GM18909 (cell line): Measurements from ENCODE around the gene PLEKHB2.
"Not testable (repeated sequence)": the region's sequence is repeated elsewhere in the genome, so short reads cannot be mapped to it uniquely, and the experiment has no call there.

Experiments
- ATAC-seq: cut with Tn5 transposase; IDR thresholded peaks from one replicate; pipeline ENCODE4 v1.9.1; 2021; ENCODE audit warnings: mild to moderate bottlenecking; ENCODE audit not compliant: unreplicated experiment, poor library complexity

The PLEKHB2 gene

GRCh38 chr2:131105156-131105949, at the start of gene PLEKHB2:
Gene PLEKHB2 (plus strand): TSS chr2:131105336. CDS start chr2:131120942, 15,606 bp downstream.
- peak; percentile 79 for ATAC-seq

- ATAC-seq, result no peak
Measured at GRCh38 chr2:131056204-131056931, 48.8 kb upstream of the PLEKHB2 start.

DNA sequence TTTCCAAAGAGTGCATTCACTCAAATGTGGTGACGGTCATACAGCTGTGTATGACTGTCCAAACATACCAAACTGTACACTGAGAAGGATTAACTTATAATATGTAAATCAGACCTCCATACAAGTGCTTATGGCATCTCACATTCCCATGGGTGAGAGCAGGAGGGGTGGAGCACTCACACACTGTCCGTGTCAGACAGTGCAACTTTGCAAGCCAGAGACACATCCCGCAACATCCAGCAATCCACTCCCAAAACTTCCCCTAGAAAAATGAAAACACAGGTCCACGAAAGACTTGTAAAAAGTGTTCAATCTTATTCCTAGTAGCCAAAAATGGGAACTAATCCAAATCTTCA, 48.2 kb upstream of the PLEKHB2 start:
- no peak for ATAC-seq

DNA sequence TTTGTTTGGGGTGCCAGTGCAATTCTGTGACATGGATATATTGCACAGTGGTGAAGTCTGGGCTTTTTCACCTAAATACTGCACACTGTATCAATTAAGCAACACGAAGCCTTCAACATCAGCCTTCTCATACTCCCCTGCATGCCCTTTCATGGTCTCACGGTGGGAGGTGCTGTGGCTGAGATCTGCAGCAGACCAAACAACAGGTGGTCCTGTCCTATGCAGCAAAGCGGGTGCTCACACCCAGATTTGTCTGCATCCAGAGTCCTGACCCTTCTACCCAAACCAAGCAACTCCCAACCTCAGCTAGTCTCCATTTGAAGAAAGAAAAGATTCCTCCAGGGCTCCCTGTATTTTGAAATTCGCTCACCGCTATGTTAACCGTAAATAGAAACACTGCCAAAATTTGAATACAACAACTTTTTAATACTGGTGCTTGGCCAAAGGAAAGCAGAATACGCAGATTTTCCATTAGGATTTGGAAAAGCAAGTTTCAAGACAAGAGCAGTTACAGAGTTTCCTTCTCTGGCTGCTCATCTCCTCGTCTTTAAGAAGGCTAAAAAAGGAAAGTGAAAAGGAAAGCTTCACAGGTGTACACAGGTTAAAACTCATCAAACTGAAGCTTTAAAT, 46.8 kb upstream of the PLEKHB2 start:
- ATAC-seq, result no peak

DNA sequence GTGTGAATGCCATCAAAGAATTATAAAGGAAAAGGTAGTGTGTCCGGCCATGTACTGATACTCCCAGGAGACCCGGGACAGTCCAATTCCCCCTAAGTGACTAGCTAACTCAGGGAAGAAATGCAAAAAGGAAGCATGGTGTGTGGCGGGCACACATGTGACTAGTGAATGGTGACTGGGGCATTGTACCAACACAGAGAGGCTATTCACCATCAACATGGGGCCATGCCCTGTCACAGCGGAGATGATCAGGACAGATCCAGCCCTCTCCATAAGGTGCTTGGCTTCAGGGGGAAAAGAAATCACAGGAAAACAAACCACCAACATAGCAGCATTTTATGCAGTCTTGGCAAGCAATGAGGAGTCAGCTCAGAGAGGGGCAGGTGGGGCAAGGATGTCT, 46.2 kb upstream of the PLEKHB2 start:
- no peak for ATAC-seq

- ATAC-seq, result no peak
Measured at GRCh38 chr2:131063501-131064283, 41.4 kb upstream of the PLEKHB2 start.

- no peak for ATAC-seq
Measured at GRCh38 chr2:131064589-131065512, 40.3 kb upstream of the PLEKHB2 start.

GRCh38 chr2:131067465-131068125, 37.5 kb upstream of the PLEKHB2 start:
- no peak for ATAC-seq

DNA sequence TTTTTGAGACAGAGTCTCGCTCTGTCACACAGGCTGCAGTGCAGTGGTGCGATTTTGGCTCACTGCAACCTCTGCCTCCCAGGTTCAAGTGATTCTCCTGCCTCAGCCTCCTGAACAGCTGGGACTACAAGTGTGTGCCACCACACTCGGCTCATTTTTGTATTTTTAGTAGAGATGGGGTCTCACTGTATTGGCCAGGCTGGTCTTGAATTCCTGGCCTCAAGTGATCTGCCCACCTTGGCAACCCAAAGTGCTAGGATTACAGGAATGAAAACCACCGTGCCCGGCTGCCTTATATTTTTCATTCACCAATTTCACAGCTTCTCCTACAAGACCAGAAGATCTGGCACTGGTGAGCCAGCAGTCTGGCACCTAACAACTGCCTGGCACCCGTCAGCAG, 37.0 kb upstream of the PLEKHB2 start:
- not testable (repeated sequence) for ATAC-seq

GRCh38 chr2:131075578-131075977, 29.6 kb upstream of the PLEKHB2 start:
- ATAC-seq, result not testable (repeated sequence)

DNA sequence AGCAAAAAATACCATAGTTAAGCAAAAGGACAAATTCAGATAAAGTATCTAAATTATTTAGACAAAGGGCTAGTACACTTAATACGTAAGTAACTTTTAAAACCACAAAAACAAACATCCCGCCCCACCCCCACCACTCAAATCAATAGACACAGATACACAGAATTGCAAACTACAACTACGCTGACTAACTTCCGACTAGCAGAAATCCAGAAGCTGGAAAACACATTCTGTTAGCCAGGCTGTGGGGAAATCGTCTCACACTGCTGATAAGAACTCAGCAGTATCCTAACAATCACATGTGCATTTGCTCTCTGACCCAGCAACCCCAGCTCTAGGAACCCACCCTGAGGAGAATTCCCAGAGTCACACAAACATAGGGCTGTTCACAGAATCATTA, 28.4 kb upstream of the PLEKHB2 start:
- ATAC-seq, result no peak

- ATAC-seq, result no peak
Measured at GRCh38 chr2:131077182-131077846, 27.8 kb upstream of the PLEKHB2 start.

- no peak for ATAC-seq
Measured at GRCh38 chr2:131077966-131078365, 27.2 kb upstream of the PLEKHB2 start.

DNA sequence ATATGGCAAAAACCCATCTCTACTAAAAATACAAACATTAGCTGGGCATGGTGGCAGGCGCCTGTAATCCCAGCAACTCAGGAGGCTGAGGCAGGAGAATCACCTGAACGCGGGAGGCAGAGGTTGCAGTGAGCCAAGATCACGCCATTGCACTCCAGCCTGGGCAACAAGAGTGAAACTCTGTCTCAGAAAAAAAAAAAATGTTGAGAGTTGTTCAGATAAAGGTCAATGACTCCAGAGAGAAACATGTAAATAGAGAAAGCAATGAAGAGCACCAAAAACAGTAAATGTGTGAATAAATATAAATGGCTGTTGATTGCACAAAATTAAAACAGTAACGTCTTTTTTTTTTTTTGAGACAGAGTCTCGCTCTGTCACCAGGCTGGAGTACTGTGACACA, 25.2 kb upstream of the PLEKHB2 start:
- not testable (repeated sequence) for ATAC-seq

GRCh38 chr2:131081190-131081589, 23.9 kb upstream of the PLEKHB2 start:
- ATAC-seq, result no peak

DNA sequence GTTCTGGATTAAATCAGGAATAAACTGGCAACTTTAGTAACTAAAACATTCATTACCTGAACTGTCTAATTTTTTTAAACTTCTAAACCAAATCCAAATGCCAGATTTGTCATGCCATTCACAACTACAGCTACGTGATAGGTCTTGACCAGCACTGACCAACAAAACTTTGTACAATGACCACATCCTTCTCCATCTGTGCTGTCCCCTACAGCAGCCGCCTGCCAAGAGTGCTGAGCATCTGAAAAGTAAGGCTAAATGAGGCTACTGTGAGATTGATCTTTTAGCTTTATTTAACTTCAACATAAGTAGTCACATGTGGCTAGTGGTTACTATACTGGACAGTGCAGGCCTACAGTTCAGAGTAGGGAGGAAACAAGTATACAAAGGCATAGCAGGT, 19.5 kb upstream of the PLEKHB2 start:
- ATAC-seq, result no peak

DNA sequence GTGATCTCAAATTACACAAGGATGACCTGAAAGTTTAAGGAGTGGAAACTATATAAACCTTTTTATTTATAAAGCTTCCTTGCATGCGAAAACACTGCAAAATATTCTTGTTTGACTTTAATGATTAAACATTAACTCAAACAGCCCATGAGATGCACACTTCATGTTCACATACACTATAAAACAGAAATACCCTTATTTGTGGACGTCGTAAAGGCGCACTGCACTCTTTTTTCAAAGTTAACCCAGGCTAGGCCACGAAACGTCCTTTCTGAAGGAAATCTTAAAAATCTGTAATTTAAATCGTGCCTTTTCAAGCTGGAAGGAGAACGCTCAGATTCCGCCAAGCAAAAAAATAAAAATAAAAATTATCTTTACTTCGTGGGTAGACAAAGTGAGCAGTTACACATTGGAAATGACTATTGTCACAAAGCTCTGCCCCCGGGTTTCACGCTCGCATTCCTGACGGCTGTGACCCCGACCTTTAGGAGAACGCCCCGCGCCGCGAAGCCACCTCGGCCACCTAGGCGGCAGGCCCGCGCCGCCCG, 12.6 kb upstream of the PLEKHB2 start:
- no peak for ATAC-seq

DNA sequence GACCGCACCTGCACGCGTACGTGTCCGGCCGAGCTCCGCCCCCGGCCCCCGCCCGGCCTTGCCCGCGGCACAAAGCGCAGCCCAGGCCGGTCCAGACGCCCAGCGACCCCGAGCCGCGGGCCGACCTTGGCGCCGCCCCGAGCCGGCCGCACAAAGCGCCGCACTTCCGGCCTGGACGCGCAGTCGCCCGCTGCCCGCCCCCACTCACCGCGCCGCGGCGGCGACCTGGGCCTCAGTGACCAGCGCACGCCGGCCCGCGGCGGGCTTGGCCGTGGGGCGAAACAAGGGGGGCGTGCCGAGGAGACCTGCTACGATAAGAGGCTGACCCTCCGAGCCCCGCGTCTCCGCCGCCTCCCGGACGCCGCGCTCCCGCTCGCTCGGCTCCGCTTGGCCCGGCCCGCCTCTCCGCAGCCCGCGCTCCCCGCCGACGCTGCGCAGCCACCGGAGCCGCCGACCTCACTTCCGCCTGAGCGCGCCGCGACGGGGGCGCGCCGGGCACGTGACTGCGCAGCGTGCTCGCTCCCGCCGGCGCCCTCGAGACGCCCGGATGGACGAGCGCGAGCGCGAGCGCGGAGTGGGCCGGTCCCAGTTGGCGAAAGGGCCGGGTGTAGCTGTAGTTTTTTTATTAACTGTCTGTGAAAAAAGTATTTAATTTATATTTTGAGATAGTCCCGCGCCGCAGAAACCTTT, 12.0 kb upstream of the PLEKHB2 start, which contains the start of gene FAM168B:
FAM168B (minus strand) TSS at position 455 of the 690 bp plus-strand sequence. CDS start 10,814 bp downstream, outside the sequence.
- ATAC-seq, result peak; percentile 88
